HepG2 (cell line): ENCODE data around the gene SELENOH. TPM values are rescaled to one million over a fixed set of nuclear protein-coding genes. Genes with fewer than 3 reads are reported as not detected.
A peak's percentile ranks its signal among the peaks of the same experiment; 100 is the strongest.

Experiments used
- ATF2 ChIP-seq: sonication (generic); formaldehyde crosslinking; IDR thresholded peaks from 2 replicates; pipeline ENCODE4 v1.4.0; 2020; ENCODE audit warnings: missing genetic modification reagents
- CHD4 ChIP-seq: fragments of 200-600 bp; sonication (generic); IDR thresholded peaks from 2 replicates; pipeline ENCODE4 v1.7.0; 2017; ENCODE audit warnings: mild to moderate bottlenecking, low read length, borderline replicate concordance
- HNF4G ChIP-seq, 2 experiments: sonication (generic) in 1 of 2; formaldehyde crosslinking in 1 of 2; IDR thresholded peaks; 2 replicates each; pipeline versions ENCODE4 v1.4.0 to v1.6.1; 2011 to 2020; ENCODE audit warnings: borderline replicate concordance in 2 of 2, low read depth in 2 of 2, mild to moderate bottlenecking in 2 of 2, low read length in 1 of 2, missing genetic modification reagents in 1 of 2, moderate library complexity in 1 of 2
- IRF2 ChIP-seq: IDR thresholded peaks from 2 replicates; pipeline ENCODE4 v1.6.1; 2018; ENCODE audit warnings: missing genetic modification reagents, missing compliant biosample characterization
- MAFF ChIP-seq: IDR thresholded peaks from 2 replicates; pipeline ENCODE4 v1.6.1; 2011; ENCODE audit warnings: low read depth, low read length, improper control_type of control experiment
- MXI1 ChIP-seq: IDR thresholded peaks from 3 replicates; pipeline ENCODE4 v1.6.1; 2012; ENCODE audit warnings: low read depth, low read length, inconsistent platforms, borderline replicate concordance
- RARG ChIP-seq: sonication (generic); formaldehyde crosslinking; IDR thresholded peaks from 2 replicates; pipeline ENCODE4 v1.4.0; 2020; ENCODE audit warnings: low read depth, mild to moderate bottlenecking, missing genetic modification reagents
- SKIL ChIP-seq: sonication (generic); formaldehyde crosslinking; IDR thresholded peaks from 2 replicates; pipeline ENCODE4 v1.8.0; 2022; ENCODE audit warnings: missing genetic modification reagents, mild to moderate bottlenecking, moderate library complexity, borderline replicate concordance
- YEATS2 ChIP-seq: sonication (generic); formaldehyde crosslinking; IDR thresholded peaks from 2 replicates; pipeline ENCODE4 v1.4.0; 2020; ENCODE audit warnings: missing genetic modification reagents, borderline replicate concordance
- ZFAT ChIP-seq: sonication (generic); formaldehyde crosslinking; conservative IDR thresholded peaks from 2 replicates; pipeline ENCODE4 v1.8.1; 2023; ENCODE audit warnings: missing genetic modification reagents, inconsistent platforms
- ZNF260 ChIP-seq: sonication (generic); formaldehyde crosslinking; IDR thresholded peaks from 2 replicates; pipeline ENCODE4 v1.4.0; 2020; ENCODE audit warnings: missing genetic modification reagents, low read depth, mild to moderate bottlenecking, borderline replicate concordance
- ZNF281 ChIP-seq: sonication (generic); formaldehyde crosslinking; IDR thresholded peaks from 2 replicates; pipeline ENCODE4 v1.4.0; 2020; ENCODE audit warnings: missing genetic modification reagents, borderline replicate concordance
- ZNF451 ChIP-seq: sonication (generic); formaldehyde crosslinking; IDR thresholded peaks from 2 replicates; pipeline ENCODE4 v1.5.0; 2020; ENCODE audit warnings: mild to moderate bottlenecking, missing genetic modification reagents
- ZNF557 ChIP-seq: sonication (generic); formaldehyde crosslinking; IDR thresholded peaks from 2 replicates; pipeline ENCODE4 v1.4.0; 2020; ENCODE audit warnings: missing genetic modification reagents
- ZNF605 ChIP-seq: sonication (generic); formaldehyde crosslinking; IDR thresholded peaks from 2 replicates; pipeline ENCODE4 v1.8.0; 2022; ENCODE audit warnings: mild to moderate bottlenecking, missing genetic modification reagents
- ZNF710 ChIP-seq: sonication (generic); formaldehyde crosslinking; IDR thresholded peaks from 2 replicates; pipeline ENCODE4 v1.5.0; 2020; ENCODE audit warnings: mild to moderate bottlenecking, missing genetic modification reagents, borderline replicate concordance
- ZNF768 ChIP-seq: sonication (generic); formaldehyde crosslinking; IDR thresholded peaks from 2 replicates; pipeline ENCODE4 v1.4.0; 2020; ENCODE audit warnings: missing genetic modification reagents
- polyA plus RNA-seq, 8 experiments: library from polyadenylated mRNA; depleted of rRNA in 3 of 8; stranded (reverse) in 7 of 8; unstranded in 1 of 8; fragments of >200 nt; fragmentation: Illumina TruSeq in 4 of 8; extraction: Trizol in 4 of 8; gene quantifications; 2 replicates each; pipeline versions ENCODE4 v1.2.1 to v1.2.3, GENCODE V29; 2011 to 2016; ENCODE audit warnings: low read depth in 4 of 8, missing spikeins in 1 of 8, mixed read lengths in 1 of 8; ENCODE audit not compliant: insufficient read depth in 1 of 8
- total RNA-seq, 5 experiments: library from RNA; depleted of rRNA; stranded (reverse); fragments of >200 nt; fragmentation: Illumina TruSeq; extraction: Trizol; gene quantifications; 2 replicates each; pipeline ENCODE4 v1.2.3, GENCODE V29; 2016; ENCODE audit warnings: low read depth in 1 of 5

SELENOH gene
- total and polyA plus RNA-seq, 2 of the 13 experiments (the other 11 are each of a cell fraction or from before 2014, with no cell fraction given) = 27.2 to 77.4 TPM

- TF ChIP-seq SKIL (CRISPR knock-in tag) = peak; percentile 91
- TF ChIP-seq ZNF260 (CRISPR knock-in tag) = no peak
- TF ChIP-seq MAFF = peak; percentile 54
- peak; percentile 72 for TF ChIP-seq IRF2 (CRISPR knock-in tag)
- TF ChIP-seq ZNF557 (CRISPR knock-in tag) = no peak
- peak; percentile 53; the same call in 1 of the 3 replicates for TF ChIP-seq MXI1
- 0 out of 2 replicates have a peak, but pooled peaks have one; percentile 27 for TF ChIP-seq RARG (CRISPR knock-in tag)
- peak; percentile 83; the same call in 1 of the 2 replicates for TF ChIP-seq ZNF710 (CRISPR knock-in tag)
- TF ChIP-seq ZFAT (CRISPR knock-in tag) = no peak
- peak; percentile 78; the same call in 1 of the 2 replicates for TF ChIP-seq ZNF281 (CRISPR knock-in tag)
- no peak for TF ChIP-seq ZNF451
- TF ChIP-seq YEATS2 (CRISPR knock-in tag) = no peak; the same call in 1 of the 2 replicates
- peak; percentile 40 for TF ChIP-seq ATF2 (CRISPR knock-in tag)
- TF ChIP-seq ZNF605 (CRISPR knock-in tag) = peak; percentile 45; the same call in 1 of the 2 replicates
- peak; percentile 52; the same call in 1 of the 2 replicates for TF ChIP-seq ZNF768
- TF ChIP-seq HNF4G (IDR thresholded peaks at IDR 0.05; ENCODE audit: borderline replicate concordance, low read depth, low read length) = peak; percentile 77; the same call in 1 of the 2 replicates
- peak; percentile 29; the same call in 1 of the 2 replicates for TF ChIP-seq HNF4G (CRISPR knock-in tag; IDR thresholded peaks at IDR 0.05; ENCODE audit: borderline replicate concordance, low read depth)
- TF ChIP-seq CHD4 = peak; percentile 58; the same call in 1 of the 2 replicates
These were observed 37.2 kb downstream of the SELENOH start (continued) for GRCh38 chr11:57778318-57779037.
